Astrocyte of the cerebellum (primary cell): ENCODE data around the gene BTNL8.

ENCODE experiments used
- DNase-seq: peaks from one replicate; pipeline ENCODE4 v3.0.0-alpha.2; 2011; ENCODE audit warnings: low read depth
- H3K4me3 ChIP-seq: 2 replicates; pipeline ENCODE4 v1.5.1; 2011; ENCODE audit warnings: mild to moderate bottlenecking, low read depth, low read length, moderate library complexity
- CTCF ChIP-seq: IDR thresholded peaks from 2 replicates; pipeline ENCODE4 v1.5.1; 2012; ENCODE audit warnings: low read length, low read depth, moderate library complexity, mild to moderate bottlenecking; ENCODE audit errors: missing control alignments
- in situ Hi-C: cut with HindIII; loops from 2 replicates; pipeline ENCODE4 v1.10.0; 2017; ENCODE audit warnings: low sequenced_read_pairs

The BTNL8 gene

GRCh38 chr5:180853848-180854176 lies 45.1 kb upstream of the BTNL8 start:
- H3K4me3 ChIP-seq: no peak overlapping the region
- TF ChIP-seq CTCF: no peak
- DNase-seq: no peak
- in situ Hi-C loops: loop anchor here (5.0 kb wide), 1 partner anchor 102 kb away; no protein-coding TSS in a partner anchor

GRCh38 chr5:180858586-180858985 lies 40.4 kb upstream of the BTNL8 start:
- no peak for DNase-seq
- H3K4me3 ChIP-seq: no peak overlapping the region
- in situ Hi-C loops: no loop called here
- no peak for TF ChIP-seq CTCF

- H3K4me3 ChIP-seq: peak overlapping the region; percentile 78
- no peak for DNase-seq
- TF ChIP-seq CTCF: no peak
- in situ Hi-C loops: no loop called here
Observed at GRCh38 chr5:180860273-180860886, 38.6 kb upstream of the BTNL8 start.

- TF ChIP-seq CTCF: no peak
- peak; percentile 75 for DNase-seq
- peak within 1 kb of the TSS; percentile 78 for H3K4me3 ChIP-seq
- in situ Hi-C loops: no loop called here
Observed at GRCh38 chr5:180860887-180861822, 37.8 kb upstream of the BTNL8 start, which contains the start of gene ZFP62. Gene ZFP62 (minus strand): TSS chr5:180861276. CDS start chr5:180861219, 57 bp downstream.

- in situ Hi-C loops: no loop called here
- TF ChIP-seq CTCF: no peak
Observed at GRCh38 chr5:180862645-180863044, 36.3 kb upstream of the BTNL8 start.

GRCh38 chr5:180865981-180866695 lies 32.8 kb upstream of the BTNL8 start:
- no peak for TF ChIP-seq CTCF
- H3K4me3 ChIP-seq: no peak overlapping the region
- in situ Hi-C loops: no loop called here
- no peak for DNase-seq

More at GRCh38 chr5:180862645-180863044, 36.3 kb upstream of the BTNL8 start:
- DNase-seq: no peak
- H3K4me3 ChIP-seq: no peak overlapping the region
